SK-N-SH (cell line): Measurements from ENCODE around the gene HHAT. TPM values are rescaled to one million over a fixed set of nuclear protein-coding genes. Genes with fewer than 3 reads are reported as not detected.

Experiments used
- CTCF ChIA-PET: fragments of 300-600, 350-600 bp; formaldehyde crosslinking; extraction: SDS; loops from one replicate; lab custom pipeline; 2021; lab: Yijun Ruan, JAX
- POLR2A ChIA-PET: fragments of 350-600 bp; sonication (Branson Sonifier 250); formaldehyde crosslinking; extraction: SDS; loops from one replicate; lab custom pipeline; 2020; ENCODE audit warnings: antibody characterized with exemption, inconsistent platforms; lab: Yijun Ruan, JAX
- DNase-seq: peaks from one replicate; pipeline ENCODE4 v3.0.0; 2012
- H2AFZ ChIP-seq: fragments of 200-600 bp; sonication (generic); 2 replicates; pipeline ENCODE4 v1.8.1; 2016; ENCODE audit warnings: antibody characterized with exemption, mild to moderate bottlenecking, low read depth
- H3F3A ChIP-seq: fragments of 200-600 bp; sonication (generic); replicated peaks from 2 replicates; pipeline ENCODE3; 2016; ENCODE audit warnings: antibody characterized with exemption, mild to moderate bottlenecking; ENCODE audit not compliant: insufficient read depth
- H3K27ac ChIP-seq, 2 experiments: fragments of 200-500 bp in 1 of 2; fragments of 200-600 bp in 1 of 2; sonication (Bioruptor generic) in 1 of 2; sonication (generic), shearing (Covaris generic) in 1 of 2; 2 replicates each; pipeline versions ENCODE4 v1.5.1 to v1.6.1; 2014 to 2016; ENCODE audit warnings: low read depth in 2 of 2, inconsistent platforms in 1 of 2, low read length in 1 of 2, mild to moderate bottlenecking in 1 of 2, mixed read lengths in 1 of 2
- H3K27me3 ChIP-seq: fragments of 200-600 bp; sonication (generic), shearing (Covaris generic); 2 replicates; pipeline ENCODE4 v1.6.1; 2016; ENCODE audit warnings: mixed run types; ENCODE audit not compliant: insufficient read depth
- H3K36me3 ChIP-seq, 2 experiments: fragments of 200-500 bp in 1 of 2; fragments of 200-600 bp in 1 of 2; sonication (Bioruptor generic) in 1 of 2; sonication (generic) in 1 of 2; replicated peaks in 1 of 2; 2 replicates each; pipeline versions ENCODE3 to v1.5.1; 2014 to 2016; ENCODE audit warnings: low read length in 1 of 2, mild to moderate bottlenecking in 1 of 2; ENCODE audit not compliant: insufficient read depth in 2 of 2, control insufficient read depth in 1 of 2
- H3K4me1 ChIP-seq, 2 experiments: fragments of 200-500 bp in 1 of 2; fragments of 200-600 bp in 1 of 2; sonication (Bioruptor generic) in 1 of 2; sonication (generic), shearing (Covaris generic) in 1 of 2; 2 replicates each; pipeline versions ENCODE4 v1.5.1 to v1.6.1; 2014 to 2016; ENCODE audit warnings: low read depth in 1 of 2, low read length in 1 of 2, mixed run types in 1 of 2; ENCODE audit not compliant: insufficient read depth in 2 of 2, control insufficient read depth in 1 of 2
- H3K4me2 ChIP-seq: fragments of 200-600 bp; sonication (generic), shearing (Covaris generic); 2 replicates; pipeline ENCODE4 v1.6.1; 2017; ENCODE audit warnings: mixed run types
- H3K4me3 ChIP-seq, 2 experiments: fragments of 200-500 bp in 1 of 2; fragments of 200-600 bp in 1 of 2; sonication (Bioruptor generic) in 1 of 2; sonication (generic), shearing (Covaris generic) in 1 of 2; 2 replicates each; pipeline versions ENCODE4 v1.5.1 to v1.8.1; 2014 to 2016; ENCODE audit warnings: low read depth in 2 of 2, inconsistent platforms in 1 of 2, low read length in 1 of 2, mild to moderate bottlenecking in 1 of 2, mixed read lengths in 1 of 2, moderate library complexity in 1 of 2
- H3K79me2 ChIP-seq: fragments of 200-600 bp; sonication (generic); 2 replicates; pipeline ENCODE4 v1.8.1; 2017; ENCODE audit warnings: mild to moderate bottlenecking; ENCODE audit not compliant: insufficient read depth
- H3K9ac ChIP-seq: fragments of 200-600 bp; sonication (generic); 2 replicates; pipeline ENCODE4 v1.6.1; 2017; ENCODE audit warnings: mixed run types
- H3K9me2 ChIP-seq: fragments of 200-600 bp; sonication (generic); 2 replicates; pipeline ENCODE4 v1.6.1; 2017; ENCODE audit warnings: mixed run types
- H3K9me3 ChIP-seq: fragments of 200-600 bp; sonication (generic); 2 replicates; pipeline ENCODE4 v1.6.1; 2017; ENCODE audit warnings: mixed run types, mild to moderate bottlenecking, moderate library complexity
- H4K20me1 ChIP-seq: fragments of 200-600 bp; sonication (generic); 2 replicates; pipeline ENCODE4 v1.6.1; 2017; ENCODE audit warnings: mild to moderate bottlenecking, mixed run types; ENCODE audit not compliant: insufficient read depth
- ELF1 ChIP-seq: IDR thresholded peaks from 2 replicates; pipeline ENCODE4 v1.4.0; 2012
- EP300 ChIP-seq, 2 experiments: IDR thresholded peaks; 2 replicates each; pipeline versions ENCODE4 v1.4.0 to v1.6.1; 2012; ENCODE audit warnings: borderline replicate concordance in 1 of 2, low read depth in 1 of 2, low read length in 1 of 2
- EZH2phosphoT487 ChIP-seq: fragments of 200-600 bp; sonication (generic); IDR thresholded peaks from 2 replicates; pipeline ENCODE4 v1.6.1; 2017; ENCODE audit warnings: low read depth, mixed run types, mild to moderate bottlenecking, antibody characterized with exemption, moderate library complexity, borderline replicate concordance
- GABPA ChIP-seq: IDR thresholded peaks from 2 replicates; pipeline ENCODE4 v1.4.0; 2012; ENCODE audit warnings: low read depth, mild to moderate bottlenecking
- GATA2 ChIP-seq: sonication (generic); formaldehyde crosslinking; IDR thresholded peaks from 2 replicates; pipeline ENCODE4 v1.5.0; 2020; ENCODE audit warnings: mild to moderate bottlenecking, missing genetic modification reagents
- JUND ChIP-seq: IDR thresholded peaks from 2 replicates; pipeline ENCODE4 v1.4.0; 2012
- MXI1 ChIP-seq: IDR thresholded peaks from 2 replicates; pipeline ENCODE4 v1.6.1; 2012; ENCODE audit warnings: mild to moderate bottlenecking, low read depth, low read length, improper control_type of control experiment
- NRF1 ChIP-seq: IDR thresholded peaks from 2 replicates; pipeline ENCODE4 v1.6.1; 2012; ENCODE audit warnings: low read depth, mild to moderate bottlenecking, low read length
- POLR2AphosphoS5 ChIP-seq: IDR thresholded peaks from 2 replicates; pipeline ENCODE4 v1.6.1; 2012; ENCODE audit warnings: low read depth, low read length
- RXRA ChIP-seq: IDR thresholded peaks from 2 replicates; pipeline ENCODE4 v1.4.0; 2012; ENCODE audit warnings: low read depth, mild to moderate bottlenecking, borderline replicate concordance
- SIN3A ChIP-seq: IDR thresholded peaks from 2 replicates; pipeline ENCODE4 v1.6.1; 2012; ENCODE audit warnings: low read depth, mild to moderate bottlenecking, low read length, moderate library complexity, borderline replicate concordance
- TAF1 ChIP-seq: IDR thresholded peaks from 2 replicates; pipeline ENCODE4 v1.6.1; 2012; ENCODE audit warnings: low read depth, mild to moderate bottlenecking, low read length, moderate library complexity, borderline replicate concordance
- YY1 ChIP-seq: IDR thresholded peaks from 2 replicates; pipeline ENCODE4 v1.4.0; 2012; ENCODE audit warnings: low read depth, mild to moderate bottlenecking
- WGBS: methylation state at CpG from one replicate; pipeline ENCODE4 v1.1.6; 2017; ENCODE audit warnings: low lambda C conversion rate; 5-methylcytosine and 5-hydroxymethylcytosine counted together
- polyA plus RNA-seq, 3 experiments: library from polyadenylated mRNA; depleted of rRNA; stranded (reverse); fragments of >200 nt; gene quantifications; 2 replicates each; pipeline ENCODE4 v1.2.3, GENCODE V29; 2012
- TF ChIP-seq, protein P1 (sequence below): fragments of 150-350 bp; IDR thresholded peaks from 2 replicates; pipeline ENCODE4 v1.6.1; 2016; ENCODE audit warnings: mild to moderate bottlenecking, low read depth, low read length
- TF ChIP-seq, protein P2 (sequence below): IDR thresholded peaks from 2 replicates; pipeline ENCODE4 v1.4.0; 2012; ENCODE audit warnings: low read depth
- TF ChIP-seq, protein P3 (sequence below): IDR thresholded peaks from 2 replicates; pipeline ENCODE4 v1.4.0; 2012; ENCODE audit warnings: low read depth, borderline replicate concordance

HHAT gene
- polyA plus RNA-seq, 1 of the 3 experiments (the other 2 are of a cell fraction) = 8.1 TPM

DNA sequence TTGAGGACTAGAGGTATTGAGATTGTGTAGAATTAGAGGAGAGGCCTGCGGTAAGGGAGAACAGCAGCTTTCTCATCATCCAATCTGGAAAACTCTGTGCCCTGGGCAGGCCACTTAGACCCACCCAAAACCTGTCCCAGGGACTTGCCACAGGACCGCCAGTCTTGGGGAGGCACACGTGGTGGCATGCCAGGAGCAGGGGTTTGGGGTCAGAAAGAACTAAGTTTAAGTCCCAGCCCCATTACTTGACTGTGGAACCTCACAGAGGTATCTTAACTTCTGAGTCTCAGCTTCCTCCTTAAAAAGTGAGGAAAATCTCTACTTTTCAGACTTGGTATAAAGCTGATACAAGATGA lies 356.6 kb downstream of the HHAT start (continued):
- TF ChIP-seq RXRA = no peak
- no peak for TF ChIP-seq GABPA
- no peak for TF ChIP-seq ELF1
- no peak for TF ChIP-seq MXI1
- TF ChIP-seq JUND = no peak
- no peak for TF ChIP-seq EP300 (IDR thresholded peaks at IDR 0.05; ENCODE audit: borderline replicate concordance in 1 of 2, low read depth in 1 of 2, low read length in 1 of 2)
- TF ChIP-seq, protein P1, sequence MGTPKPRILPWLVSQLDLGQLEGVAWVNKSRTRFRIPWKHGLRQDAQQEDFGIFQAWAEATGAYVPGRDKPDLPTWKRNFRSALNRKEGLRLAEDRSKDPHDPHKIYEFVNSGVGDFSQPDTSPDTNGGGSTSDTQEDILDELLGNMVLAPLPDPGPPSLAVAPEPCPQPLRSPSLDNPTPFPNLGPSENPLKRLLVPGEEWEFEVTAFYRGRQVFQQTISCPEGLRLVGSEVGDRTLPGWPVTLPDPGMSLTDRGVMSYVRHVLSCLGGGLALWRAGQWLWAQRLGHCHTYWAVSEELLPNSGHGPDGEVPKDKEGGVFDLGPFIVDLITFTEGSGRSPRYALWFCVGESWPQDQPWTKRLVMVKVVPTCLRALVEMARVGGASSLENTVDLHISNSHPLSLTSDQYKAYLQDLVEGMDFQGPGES = no peak
- TF ChIP-seq, protein P2, sequence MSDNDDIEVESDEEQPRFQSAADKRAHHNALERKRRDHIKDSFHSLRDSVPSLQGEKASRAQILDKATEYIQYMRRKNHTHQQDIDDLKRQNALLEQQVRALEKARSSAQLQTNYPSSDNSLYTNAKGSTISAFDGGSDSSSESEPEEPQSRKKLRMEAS = no peak
- no peak for TF ChIP-seq NRF1
- TF ChIP-seq, all 33 proteins: peak for 0

DNA sequence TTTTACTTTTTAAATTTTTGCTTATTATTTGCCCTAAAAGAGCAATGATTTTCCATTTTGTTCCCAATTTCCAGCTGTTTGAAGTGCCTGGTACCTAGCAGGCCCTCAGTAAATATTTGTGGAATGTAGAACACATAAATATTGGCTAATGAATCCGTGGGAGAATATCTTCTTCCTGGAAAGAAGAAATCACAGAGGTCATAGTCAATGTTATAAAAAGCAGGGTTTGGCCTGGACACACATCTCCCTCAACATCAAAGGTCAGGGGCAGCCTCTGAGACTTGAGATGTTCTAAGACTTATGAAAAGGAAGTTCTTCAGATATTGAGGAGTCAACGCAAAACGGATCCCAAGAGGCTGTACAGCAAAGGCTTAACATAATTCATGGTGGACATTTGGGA lies 358.1 kb downstream of the HHAT start:
- Histone ChIP-seq H3K9me2 (no peaks in the 10 kb centered on the region), H2AFZ (no peak overlapping the region), H3F3A (no peaks in the 10 kb centered on the region), H3K4me2 (no peak overlapping the region), H3K9me3 (no peaks in the 10 kb centered on the region), H3K27me3 (no peaks in the 10 kb centered on the region), H3K4me1 (peaks cover 0 to 22% of the 10 kb centered on the region in 2 experiments; a peak in 1 of 4 replicates), H3K27ac (no peak overlapping the region), H3K36me3 (no peaks in the 10 kb centered on the region), H3K4me3 (no peak overlapping the region), H4K20me1 (no peaks in the 10 kb centered on the region), H3K79me2 (no peaks in the 10 kb centered on the region), H3K9ac (no peak overlapping the region)
- POLR2A ChIA-PET = no interaction called here
- CTCF ChIA-PET = interaction anchor here (1.3 kb wide), 1 partner anchor 447 kb away, joined by 5 read pairs; the partner anchor contains the start of gene KCNH1
- WGBS = 71% methylated on average over 3 of the region's 3 CpGs
- TF ChIP-seq RXRA (no peak), EZH2phosphoT487 (no peak), ELF1 (no peak), SIN3A (no peak), MXI1 (no peak), YY1 (no peak), EP300 (IDR thresholded peaks at IDR 0.05; ENCODE audit: borderline replicate concordance in 1 of 2, low read depth in 1 of 2, low read length in 1 of 2) (no peak), GATA2 (CRISPR knock-in tag) (no peak), POLR2AphosphoS5 (no peak), TAF1 (no peak), NRF1 (no peak)
- TF ChIP-seq, protein P2 = no peak
- TF ChIP-seq, protein P3, sequence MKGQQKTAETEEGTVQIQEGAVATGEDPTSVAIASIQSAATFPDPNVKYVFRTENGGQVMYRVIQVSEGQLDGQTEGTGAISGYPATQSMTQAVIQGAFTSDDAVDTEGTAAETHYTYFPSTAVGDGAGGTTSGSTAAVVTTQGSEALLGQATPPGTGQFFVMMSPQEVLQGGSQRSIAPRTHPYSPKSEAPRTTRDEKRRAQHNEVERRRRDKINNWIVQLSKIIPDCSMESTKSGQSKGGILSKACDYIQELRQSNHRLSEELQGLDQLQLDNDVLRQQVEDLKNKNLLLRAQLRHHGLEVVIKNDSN = no peak
- no peak for DNase-seq
